HG03457 (cell line): ENCODE results near the gene RTBDN.

Experiments used
- ATAC-seq: cut with Tn5 transposase; IDR thresholded peaks from one replicate; pipeline ENCODE4 v1.9.1; 2021; ENCODE audit warnings: moderate number of reproducible peaks; ENCODE audit not compliant: unreplicated experiment

Gene RTBDN

GRCh38 chr19:12783291-12783848 is 51.0 kb downstream of the RTBDN start:
- ATAC-seq: no peak

DNA sequence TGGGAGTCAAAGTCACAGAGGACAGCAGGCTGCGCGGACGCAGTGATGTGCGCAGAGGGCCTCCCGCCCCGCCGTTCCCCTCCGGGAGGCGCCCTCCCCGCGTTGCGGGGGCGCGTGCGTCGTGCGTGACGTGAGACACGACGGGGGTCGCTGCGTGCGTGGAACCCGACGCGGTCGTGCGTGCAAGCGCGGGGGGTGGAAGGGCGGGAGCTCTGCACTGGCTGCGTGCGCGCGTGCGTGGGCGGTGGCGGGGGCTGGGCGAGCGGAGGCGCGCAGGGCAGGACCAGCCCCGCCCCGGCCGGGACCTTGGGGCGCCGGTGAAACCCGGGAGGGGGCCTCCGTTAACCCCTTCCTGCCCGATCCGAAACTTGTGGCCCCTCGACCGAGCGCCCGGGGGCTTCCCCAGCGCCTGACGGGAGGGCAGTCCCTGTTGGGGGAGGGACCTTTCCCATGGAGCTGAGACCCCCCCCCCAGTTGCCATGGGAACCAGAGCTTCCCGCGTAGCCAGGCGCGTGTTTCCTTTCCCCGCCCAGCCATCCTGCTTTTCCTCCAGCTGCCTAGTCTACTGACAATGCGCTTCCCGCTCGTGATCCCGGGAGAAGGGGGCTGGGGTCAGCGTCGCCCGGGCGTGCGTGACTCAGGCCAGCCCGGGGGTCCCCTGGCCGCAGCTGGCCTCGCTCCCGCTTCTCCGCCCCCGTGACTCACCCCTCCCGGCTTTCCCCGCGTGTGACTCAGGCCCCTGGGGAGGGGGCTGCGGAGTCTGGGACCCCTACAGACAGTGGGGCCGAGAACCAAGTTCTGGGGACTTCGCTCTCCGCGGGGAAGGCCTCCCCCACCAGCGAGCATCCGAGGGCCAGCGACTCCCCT is 51.7 kb downstream of the RTBDN start:
- no peak for ATAC-seq

- no peak for ATAC-seq
Measured at GRCh38 chr19:12782174-12782423, 52.3 kb downstream of the RTBDN start.

DNA sequence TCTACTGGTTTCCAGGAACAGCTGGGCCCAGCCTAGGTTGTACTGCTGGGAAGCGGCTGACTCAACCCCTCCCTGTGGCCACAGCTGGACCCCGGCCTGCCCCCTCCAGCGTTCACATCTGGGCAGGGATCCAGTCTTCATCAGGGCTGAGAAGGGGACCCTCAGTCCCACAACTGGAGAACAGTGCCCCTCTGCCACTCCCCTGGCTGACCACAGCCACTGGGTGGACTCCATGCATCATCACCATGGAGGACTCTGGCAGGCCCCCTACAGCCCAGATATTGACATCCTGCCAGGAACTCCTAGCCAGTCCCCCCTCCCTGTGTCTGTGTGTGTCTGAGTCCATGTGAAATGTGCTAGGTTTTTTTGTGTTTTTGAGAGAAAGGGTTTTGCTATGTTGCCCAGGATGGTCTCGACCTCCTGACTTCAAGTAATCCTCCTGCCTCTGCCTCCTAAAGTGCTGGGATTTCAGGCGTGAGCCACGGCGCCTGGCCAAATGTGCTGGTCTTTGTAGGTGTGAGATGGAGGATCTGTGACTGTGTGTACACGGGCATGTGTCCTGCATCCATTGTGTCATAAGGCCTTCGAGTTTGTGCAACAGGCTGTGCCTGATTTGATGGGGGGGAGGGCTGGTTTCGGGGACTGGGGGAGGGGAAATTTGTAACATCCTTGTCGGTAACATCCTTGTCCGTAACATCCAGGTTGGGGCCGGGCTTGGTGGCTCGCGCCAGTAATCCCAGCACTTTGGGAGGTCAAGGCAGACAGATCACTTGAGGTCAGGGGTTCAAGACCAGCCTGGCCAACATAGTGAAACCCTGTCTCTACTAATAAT is 55.0 kb downstream of the RTBDN start:
- no peak for ATAC-seq

DNA sequence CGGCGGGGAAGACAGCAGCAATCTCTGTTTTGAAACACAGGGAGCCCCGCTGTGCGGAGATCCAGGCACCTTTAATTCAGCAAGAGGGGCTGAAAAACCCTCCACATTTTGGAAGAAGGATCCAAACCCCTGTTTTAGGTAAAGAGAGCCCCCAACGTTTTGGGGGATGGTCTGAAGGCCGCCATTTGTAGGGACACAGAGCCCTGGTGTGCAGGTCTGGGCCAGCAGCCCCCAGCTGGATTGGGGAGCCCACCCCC is 55.5 kb downstream of the RTBDN start:
- ATAC-seq: no peak

- no peak for ATAC-seq
Measured at GRCh38 chr19:12778017-12778904, 56.1 kb downstream of the RTBDN start.

- ATAC-seq: no peak
Measured at GRCh38 chr19:12777217-12778016, 57.0 kb downstream of the RTBDN start.
